ENCODE data around the gene DPYSL4. TPM values are rescaled to one million over a fixed set of nuclear protein-coding genes. Genes with fewer than 3 reads are reported as not detected.

DPYSL4 gene
- total RNA-seq, 1 experiment from 2014 or later = 26.3 TPM

- no peaks in the 10 kb centered on the region for H3K79me2 ChIP-seq (ENCODE audit: insufficient read depth, low read length)
- no peak overlapping the region for H2BK15ac ChIP-seq (ENCODE audit: low read depth, low read length)
- no peak overlapping the region for H2BK5ac ChIP-seq (ENCODE audit: insufficient read length, low read length)
- no peak overlapping the region for H3K4me2 ChIP-seq (ENCODE audit: insufficient read depth, insufficient read length, low read length)
- no peak overlapping the region for H3K56ac ChIP-seq (ENCODE audit: insufficient read length, low read depth, low read length)
- no peak overlapping the region for H2BK20ac ChIP-seq (ENCODE audit: low read depth, low read length, poor library complexity, severe bottlenecking)
- no CpG with 5 or more reads among the region's 14 CpGs for WGBS (ENCODE audit: extremely low coverage, insufficient read length, low lambda C conversion rate)
- no peak overlapping the region for H3K4ac ChIP-seq (ENCODE audit: low read depth, low read length)
- H2BK120ac ChIP-seq (ENCODE audit: low read depth, low read length, poor library complexity, severe bottlenecking) = no peak overlapping the region
- peaks cover 14 to 19% (median 17%) of the 10 kb centered on the region in 3 experiments for H3K36me3 Mint-ChIP-seq (ENCODE audit: insufficient read depth in 1 of 3, low read depth in 3 of 3)
- DNase-seq = no peak
- H3K23ac ChIP-seq (ENCODE audit: insufficient read length, low read depth, low read length) = no peak overlapping the region
- H3K27ac ChIP-seq (ENCODE audit: insufficient read length, low read depth, low read length) = no peak overlapping the region
- H4K91ac ChIP-seq (ENCODE audit: insufficient read length, low read depth, low read length) = no peak overlapping the region
- H2AK5ac ChIP-seq (ENCODE audit: insufficient read length, low read length) = no peak overlapping the region
- no peaks in the 10 kb centered on the region for H4K20me1 ChIP-seq (ENCODE audit: control insufficient read depth, insufficient read depth, insufficient read length)
- H2BK12ac ChIP-seq (ENCODE audit: insufficient read length, low read depth, low read length) = no peak overlapping the region
- no peak overlapping the region; a peak in 1 of 7 replicates for H3K27ac Mint-ChIP-seq
- no peaks in the 10 kb centered on the region for H3K27me3 ChIP-seq (ENCODE audit: insufficient read depth, low read length)
- H4K5ac ChIP-seq (ENCODE audit: insufficient read length, low read depth, low read length) = no peak overlapping the region
- no peak overlapping the region; the same call in 1 of the 2 replicates for H3K14ac ChIP-seq (ENCODE audit: insufficient read depth, low read length)
- H3T11ph ChIP-seq (ENCODE audit: low read length) = no peak overlapping the region
- H3K9ac ChIP-seq (ENCODE audit: extremely low read depth, insufficient read length, low read length) = no peak overlapping the region
- no peak overlapping the region for H2AFZ ChIP-seq (ENCODE audit: low read length)
- no peak overlapping the region for H3K4me3 Mint-ChIP-seq
- H3K23me2 ChIP-seq (ENCODE audit: insufficient read length, low read depth, low read length, poor library complexity, severe bottlenecking) = no peaks in the 10 kb centered on the region
- TF ChIP-seq, protein P1, sequence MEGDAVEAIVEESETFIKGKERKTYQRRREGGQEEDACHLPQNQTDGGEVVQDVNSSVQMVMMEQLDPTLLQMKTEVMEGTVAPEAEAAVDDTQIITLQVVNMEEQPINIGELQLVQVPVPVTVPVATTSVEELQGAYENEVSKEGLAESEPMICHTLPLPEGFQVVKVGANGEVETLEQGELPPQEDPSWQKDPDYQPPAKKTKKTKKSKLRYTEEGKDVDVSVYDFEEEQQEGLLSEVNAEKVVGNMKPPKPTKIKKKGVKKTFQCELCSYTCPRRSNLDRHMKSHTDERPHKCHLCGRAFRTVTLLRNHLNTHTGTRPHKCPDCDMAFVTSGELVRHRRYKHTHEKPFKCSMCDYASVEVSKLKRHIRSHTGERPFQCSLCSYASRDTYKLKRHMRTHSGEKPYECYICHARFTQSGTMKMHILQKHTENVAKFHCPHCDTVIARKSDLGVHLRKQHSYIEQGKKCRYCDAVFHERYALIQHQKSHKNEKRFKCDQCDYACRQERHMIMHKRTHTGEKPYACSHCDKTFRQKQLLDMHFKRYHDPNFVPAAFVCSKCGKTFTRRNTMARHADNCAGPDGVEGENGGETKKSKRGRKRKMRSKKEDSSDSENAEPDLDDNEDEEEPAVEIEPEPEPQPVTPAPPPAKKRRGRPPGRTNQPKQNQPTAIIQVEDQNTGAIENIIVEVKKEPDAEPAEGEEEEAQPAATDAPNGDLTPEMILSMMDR (conservative IDR thresholded peaks at IDR 0.05) = no peak
- H3K4me1 Mint-ChIP-seq = no peaks in the 10 kb centered on the region
- peaks cover 7% of the 10 kb centered on the region; the same call in 1 of the 2 replicates for H3K27me3 Mint-ChIP-seq (ENCODE audit: low read depth)
- no peak overlapping the region for H3K18ac ChIP-seq (ENCODE audit: insufficient read length, low read depth, low read length)
- peaks cover 26 to 29% of the 10 kb centered on the region in 2 experiments for H3K9me3 Mint-ChIP-seq
- H3K4me1 ChIP-seq (ENCODE audit: insufficient read depth, low read length) = no peaks in the 10 kb centered on the region
- H4K8ac ChIP-seq (replicated peaks; ENCODE audit: insufficient read length, low read depth, low read length) = no peak overlapping the region
- H3K9me3 ChIP-seq (ENCODE audit: control insufficient read depth, low read depth, low read length) = no peaks in the 10 kb centered on the region
- no peaks in the 10 kb centered on the region for H3K79me1 ChIP-seq (ENCODE audit: insufficient read depth, low read depth, low read length, poor library complexity, severe bottlenecking)
These were observed 24.5 kb downstream of the DPYSL4 start for GRCh38 chr10:132211246-132211645.

Data from H9 (cell line).